T-helper 17 cell (primary cell): ENCODE measurements around the gene SP1. TPM values are rescaled to one million over a fixed set of nuclear protein-coding genes. Genes with fewer than 3 reads are reported as not detected.
"Not testable (repeated sequence)": the region's sequence is repeated elsewhere in the genome, so short reads cannot be mapped to it uniquely, and the experiment has no call there.

Experiments used
- ATAC-seq: fragments of 150-1000 bp; cut with Tn5 transposase; 2 replicates; pipeline ENCODE4 v1.10.0; 2021; ENCODE audit warnings: mild to moderate bottlenecking, moderate library complexity
- DNase-seq, 3 donors: peaks; one replicate each; pipeline versions ENCODE4 v3.0.0 to v3.0.0-alpha.2; 2020 to 2021
- H3K9me3 ChIP-seq: one replicate; pipeline ENCODE4 v1.7.0; 2013; ENCODE audit warnings: low read length, mild to moderate bottlenecking; ENCODE audit not compliant: control insufficient read depth, poor library complexity, severe bottlenecking
- H3K27ac Mint-ChIP-seq: one replicate; pipeline ENCODE4 v1.8.0; 2022; ENCODE audit warnings: mild to moderate bottlenecking, moderate library complexity, mixed read lengths
- H3K27me3 Mint-ChIP-seq: one replicate; pipeline ENCODE4 v1.8.0; 2022; ENCODE audit warnings: mixed read lengths
- H3K36me3 Mint-ChIP-seq: one replicate; pipeline ENCODE4 v1.8.0; 2022; ENCODE audit warnings: low read depth, mixed read lengths
- H3K4me1 Mint-ChIP-seq: one replicate; pipeline ENCODE4 v1.8.0; 2022; ENCODE audit warnings: mild to moderate bottlenecking, mixed read lengths
- H3K4me3 Mint-ChIP-seq: one replicate; pipeline ENCODE4 v1.8.0; 2022; ENCODE audit warnings: mild to moderate bottlenecking, moderate library complexity, mixed read lengths
- total RNA-seq, 4 donors: library from RNA in 2 of 4; stranded (reverse) in 2 of 4; gene quantifications; one replicate each; pipeline ENCODE4 v1.2.3 and lab custom pipeline; 2022 to 2026

SP1 gene
- total RNA-seq, 2 donors from 2014 or later, result 69.6 to 75.1 TPM

GRCh38 chr12:53402351-53402750 is 22.4 kb downstream of the SP1 start:
- not testable (repeated sequence) for ATAC-seq, H3K9me3 ChIP-seq, H3K4me1 Mint-ChIP-seq, H3K27ac Mint-ChIP-seq, H3K4me3 Mint-ChIP-seq, DNase-seq, H3K36me3 Mint-ChIP-seq, H3K27me3 Mint-ChIP-seq

- no peak for ATAC-seq
- H3K9me3 ChIP-seq, result no peaks in the 10 kb centered on the region
- H3K36me3 Mint-ChIP-seq, result no peaks in the 10 kb centered on the region
- no peak for DNase-seq
- no peak overlapping the region for H3K27ac Mint-ChIP-seq
- no peak overlapping the region for H3K4me3 Mint-ChIP-seq
- no peaks in the 10 kb centered on the region for H3K27me3 Mint-ChIP-seq
- H3K4me1 Mint-ChIP-seq, result peaks cover 9% of the 10 kb centered on the region
These were observed 22.9 kb downstream of the SP1 start for GRCh38 chr12:53402871-53403270.

GRCh38 chr12:53410951-53411350 is 31.0 kb downstream of the SP1 start:
- no peak overlapping the region for H3K4me3 Mint-ChIP-seq
- no peak for ATAC-seq
- peaks cover 9% of the 10 kb centered on the region for H3K36me3 Mint-ChIP-seq
- H3K9me3 ChIP-seq, result no peaks in the 10 kb centered on the region
- peaks cover 21% of the 10 kb centered on the region for H3K4me1 Mint-ChIP-seq
- no peak for DNase-seq
- no peak overlapping the region for H3K27ac Mint-ChIP-seq
- no peaks in the 10 kb centered on the region for H3K27me3 Mint-ChIP-seq

- H3K4me3 Mint-ChIP-seq, result no peak overlapping the region
- H3K27me3 Mint-ChIP-seq, result no peaks in the 10 kb centered on the region
- H3K27ac Mint-ChIP-seq, result peak overlapping the region; percentile 90
- ATAC-seq, result no peak
- peaks cover 34% of the 10 kb centered on the region for H3K4me1 Mint-ChIP-seq
- no peak for DNase-seq
- H3K9me3 ChIP-seq, result no peaks in the 10 kb centered on the region
- H3K36me3 Mint-ChIP-seq, result peaks cover 9% of the 10 kb centered on the region
These were observed 33.7 kb downstream of the SP1 start for GRCh38 chr12:53413485-53414204.

GRCh38 chr12:53414756-53415417 is 34.9 kb downstream of the SP1 start:
- H3K4me1 Mint-ChIP-seq, result peaks cover 37% of the 10 kb centered on the region
- peak overlapping the region; percentile 27 for H3K27ac Mint-ChIP-seq
- no peaks in the 10 kb centered on the region for H3K27me3 Mint-ChIP-seq
- no peak overlapping the region for H3K4me3 Mint-ChIP-seq
- no peak for DNase-seq
- peaks cover 5% of the 10 kb centered on the region for H3K36me3 Mint-ChIP-seq
- ATAC-seq, result no peak
- H3K9me3 ChIP-seq, result no peaks in the 10 kb centered on the region

- peak overlapping the region; percentile 41 for H3K27ac Mint-ChIP-seq
- not testable (repeated sequence) for H3K9me3 ChIP-seq, ATAC-seq, H3K36me3 Mint-ChIP-seq, H3K27me3 Mint-ChIP-seq, H3K4me3 Mint-ChIP-seq, DNase-seq
- H3K4me1 Mint-ChIP-seq, result peaks cover 37% of the 10 kb centered on the region
These were observed 35.9 kb downstream of the SP1 start for GRCh38 chr12:53415752-53416389.

GRCh38 chr12:53417291-53417816 is 37.4 kb downstream of the SP1 start:
- peaks cover 32% of the 10 kb centered on the region for H3K4me1 Mint-ChIP-seq
- not testable (repeated sequence) for ATAC-seq, H3K4me3 Mint-ChIP-seq, H3K27ac Mint-ChIP-seq, DNase-seq, H3K27me3 Mint-ChIP-seq, H3K9me3 ChIP-seq, H3K36me3 Mint-ChIP-seq

GRCh38 chr12:53418221-53418620 is 38.2 kb downstream of the SP1 start:
- Mint-ChIP-seq H3K4me3 (no peak overlapping the region), H3K4me1 (peaks cover 25% of the 10 kb centered on the region), H3K27me3 (no peaks in the 10 kb centered on the region), H3K36me3 (no peaks in the 10 kb centered on the region), H3K27ac (no peak overlapping the region)
- DNase-seq, result no peak
- no peak for ATAC-seq
- no peaks in the 10 kb centered on the region for H3K9me3 ChIP-seq

GRCh38 chr12:53419756-53420155 is 39.8 kb downstream of the SP1 start:
- no peaks in the 10 kb centered on the region for H3K9me3 ChIP-seq
- no peak for ATAC-seq
- no peak overlapping the region for H3K4me3 Mint-ChIP-seq
- H3K27me3 Mint-ChIP-seq, result no peaks in the 10 kb centered on the region
- peak overlapping the region; percentile 79 for H3K27ac Mint-ChIP-seq
- DNase-seq, result no peak
- no peaks in the 10 kb centered on the region for H3K36me3 Mint-ChIP-seq
- peaks cover 24% of the 10 kb centered on the region for H3K4me1 Mint-ChIP-seq

- H3K4me3 Mint-ChIP-seq, ATAC-seq, H3K36me3 Mint-ChIP-seq, H3K27me3 Mint-ChIP-seq, H3K27ac Mint-ChIP-seq, H3K9me3 ChIP-seq, DNase-seq: not testable (repeated sequence)
- H3K4me1 Mint-ChIP-seq, result peaks cover 19% of the 10 kb centered on the region
These were observed 42.3 kb downstream of the SP1 start for GRCh38 chr12:53422247-53422646.

GRCh38 chr12:53423597-53423996 is 43.6 kb downstream of the SP1 start, which contains the start of gene AMHR2:
TSS of gene AMHR2 (plus strand) at chr12:53423855. CDS start at chr12:53423935, 80 bp downstream.
- no peaks in the 10 kb centered on the region for H3K9me3 ChIP-seq
- H3K4me3 Mint-ChIP-seq, result no peak within 1 kb of the TSS
- no peak within 1 kb of the TSS for H3K27ac Mint-ChIP-seq
- DNase-seq, result no peak
- ATAC-seq, result no peak
- peaks cover 15% of the 10 kb centered on the region for H3K4me1 Mint-ChIP-seq
- H3K27me3 Mint-ChIP-seq, result no peaks in the 10 kb centered on the region
- no peaks in the 10 kb centered on the region for H3K36me3 Mint-ChIP-seq

GRCh38 chr12:53424626-53425514 is 44.9 kb downstream of the SP1 start:
- H3K27ac Mint-ChIP-seq, result no peak overlapping the region
- H3K4me3 Mint-ChIP-seq, result no peak overlapping the region
- no peaks in the 10 kb centered on the region for H3K27me3 Mint-ChIP-seq
- ATAC-seq, result no peak
- peaks cover 9% of the 10 kb centered on the region for H3K4me1 Mint-ChIP-seq
- no peak for DNase-seq
- H3K36me3 Mint-ChIP-seq, result no peaks in the 10 kb centered on the region
- H3K9me3 ChIP-seq, result no peaks in the 10 kb centered on the region
